HG02763 (cell line): ENCODE results near the gene TCOF1.
A peak's percentile ranks its signal among the peaks of the same experiment; 100 is the strongest.

Experiments
- ATAC-seq: cut with Tn5 transposase; IDR thresholded peaks from one replicate; pipeline ENCODE4 v1.9.1; 2021; ENCODE audit warnings: mild to moderate bottlenecking, moderate library complexity; ENCODE audit not compliant: unreplicated experiment

TCOF1 gene

DNA sequence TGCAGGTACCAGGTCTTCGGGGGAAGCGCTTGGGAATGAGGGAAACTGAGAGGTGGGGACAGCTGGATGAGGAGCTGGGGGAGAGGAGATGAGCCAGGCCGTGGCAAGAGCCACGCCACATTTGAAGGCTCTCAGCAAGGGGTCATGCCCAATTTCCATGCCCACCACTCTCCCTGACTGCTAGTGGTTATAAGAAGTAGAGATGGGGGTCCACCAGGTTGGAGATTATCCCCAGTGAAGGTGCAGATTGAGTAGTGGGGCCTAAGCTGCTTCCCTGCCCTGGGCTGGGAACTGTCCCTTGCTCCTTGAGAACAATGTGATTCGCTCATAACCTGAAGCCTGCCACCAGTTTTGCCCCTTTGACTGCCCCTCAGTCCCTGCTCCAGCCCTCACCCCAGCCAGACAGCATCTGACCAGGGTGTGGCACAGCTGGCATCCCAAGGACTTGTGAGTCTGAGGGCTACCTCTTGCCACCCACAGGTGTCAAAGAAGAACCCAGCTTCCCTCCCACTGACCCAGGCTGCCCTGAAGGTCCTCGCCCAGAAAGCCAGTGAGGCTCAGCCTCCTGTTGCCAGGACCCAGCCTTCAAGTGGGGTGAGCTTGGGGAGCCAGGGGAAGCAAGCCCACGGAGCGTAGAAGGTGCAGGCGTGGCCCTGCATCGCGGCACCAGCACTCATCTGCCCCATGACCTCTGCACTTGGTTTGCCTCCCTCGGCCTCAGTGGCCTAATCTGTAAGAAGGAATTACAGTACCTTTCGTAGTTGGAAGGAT is 33.8 kb downstream of the TCOF1 start:
- no peak for ATAC-seq

DNA sequence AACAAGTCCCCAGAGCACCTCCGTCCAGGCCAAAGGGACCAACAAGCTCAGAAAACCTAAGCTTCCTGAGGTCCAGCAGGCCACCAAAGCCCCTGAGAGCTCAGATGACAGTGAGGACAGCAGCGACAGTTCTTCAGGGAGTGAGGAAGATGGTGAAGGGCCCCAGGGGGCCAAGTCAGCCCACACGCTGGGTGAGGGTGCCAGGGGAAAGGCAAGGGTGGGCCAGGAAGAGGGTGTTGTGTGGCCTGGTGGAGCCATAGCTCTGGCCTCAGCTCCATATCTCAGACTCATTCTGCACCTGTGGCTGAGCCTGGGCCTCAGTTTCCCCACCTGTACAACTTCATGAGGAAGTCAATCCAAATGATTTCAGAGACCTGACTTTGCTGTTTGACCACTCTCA is 34.5 kb downstream of the TCOF1 start:
- ATAC-seq = no peak

DNA sequence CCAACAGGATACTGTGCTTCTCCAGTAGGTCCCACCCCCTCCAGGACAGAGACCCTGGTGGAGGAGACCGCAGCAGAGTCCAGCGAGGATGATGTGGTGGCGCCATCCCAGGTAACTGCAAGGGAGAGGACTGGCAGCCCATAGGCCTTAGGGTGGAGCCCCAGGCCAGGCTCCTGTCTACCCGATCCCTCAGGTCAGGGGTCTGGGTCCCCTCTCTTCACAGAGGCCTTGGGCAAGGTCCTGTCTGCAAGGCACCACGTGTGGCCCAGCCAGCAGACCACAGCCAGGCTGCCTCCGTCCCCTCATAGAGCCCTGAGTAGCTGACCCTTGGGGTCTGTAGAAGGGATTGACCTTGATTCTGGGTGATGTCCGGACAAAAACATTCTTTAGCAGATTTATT is 35.2 kb downstream of the TCOF1 start:
- ATAC-seq = no peak

DNA sequence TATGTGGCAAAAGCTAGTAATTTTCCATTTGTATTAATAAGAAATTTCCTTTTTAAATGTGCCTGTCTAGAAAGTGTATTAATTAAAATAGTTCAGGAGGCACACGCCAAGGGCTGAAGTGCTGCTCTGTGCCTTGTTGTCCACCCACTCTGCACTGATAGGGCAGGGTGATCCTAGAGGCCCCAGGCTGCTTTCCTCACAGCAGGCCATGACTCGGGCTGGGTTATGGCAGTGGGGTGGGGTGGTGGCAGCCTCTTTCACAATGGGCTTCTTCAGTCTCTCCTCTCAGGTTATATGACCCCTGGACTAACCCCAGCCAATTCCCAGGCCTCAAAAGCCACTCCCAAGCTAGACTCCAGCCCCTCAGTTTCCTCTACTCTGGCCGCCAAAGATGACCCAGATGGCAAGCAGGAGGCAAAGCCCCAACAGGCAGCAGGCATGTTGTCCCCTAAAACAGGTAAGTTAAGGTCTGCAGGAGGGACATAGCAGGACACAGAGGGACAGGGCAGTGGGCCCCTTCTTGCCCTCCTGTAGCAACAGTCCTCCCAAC is 35.7 kb downstream of the TCOF1 start:
- no peak for ATAC-seq

DNA sequence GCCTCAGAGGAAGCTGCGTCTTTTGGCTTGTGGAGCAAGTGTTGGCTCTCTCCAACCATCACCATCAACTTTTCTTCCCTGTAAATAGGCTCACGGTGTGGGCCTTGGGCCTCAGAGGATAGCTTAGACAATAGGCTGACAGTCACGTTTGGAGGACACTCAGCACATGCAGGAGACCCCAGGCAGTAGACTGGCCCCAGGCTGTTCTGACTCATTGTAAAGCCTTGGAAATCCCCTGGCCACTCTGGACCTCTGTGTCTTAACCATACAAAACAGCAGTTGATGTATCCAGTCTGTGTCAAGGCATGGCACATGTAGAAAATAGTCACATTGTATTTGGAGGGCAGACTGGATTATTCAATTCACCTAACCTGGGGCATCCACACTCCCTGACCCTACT is 36.6 kb downstream of the TCOF1 start:
- peak; percentile 53 for ATAC-seq

DNA sequence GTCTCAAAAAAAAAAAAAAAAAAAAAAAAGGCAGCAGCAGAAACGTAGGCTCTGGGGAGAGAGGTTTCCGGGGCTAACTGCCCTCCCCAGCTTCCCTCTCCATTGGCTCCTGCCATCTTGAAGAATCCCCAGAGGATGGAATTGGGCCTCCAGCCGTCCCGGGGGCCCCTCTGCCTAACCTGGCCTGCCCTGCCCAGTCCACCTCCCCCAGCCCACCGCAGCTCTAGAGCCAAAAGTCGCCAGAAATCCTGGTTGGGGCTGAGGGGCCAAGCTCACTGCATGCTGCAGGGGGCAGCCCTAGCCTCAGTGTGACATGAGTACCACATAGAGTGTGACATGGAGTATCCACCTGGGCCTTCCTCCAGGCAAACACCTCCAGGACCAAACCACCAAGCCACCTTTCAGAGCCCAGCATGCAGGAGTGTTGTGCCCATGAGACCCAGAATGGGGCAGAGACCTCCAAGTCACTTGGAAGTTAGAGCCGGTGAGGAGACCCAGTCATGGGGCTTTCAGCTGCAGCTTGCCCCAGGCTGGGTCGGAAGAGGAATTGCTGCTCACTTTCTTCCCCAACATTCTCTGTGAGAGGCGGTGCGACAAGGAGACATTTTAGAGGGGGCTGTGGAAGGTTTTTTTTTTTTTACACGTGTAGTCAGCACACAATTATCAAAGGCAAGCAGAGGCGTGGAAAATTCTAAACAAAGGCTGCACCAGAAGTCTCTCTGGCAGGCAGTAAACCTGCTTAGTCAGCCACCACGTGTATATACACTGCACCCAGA is 37.6 kb downstream of the TCOF1 start:
- no peak for ATAC-seq

DNA sequence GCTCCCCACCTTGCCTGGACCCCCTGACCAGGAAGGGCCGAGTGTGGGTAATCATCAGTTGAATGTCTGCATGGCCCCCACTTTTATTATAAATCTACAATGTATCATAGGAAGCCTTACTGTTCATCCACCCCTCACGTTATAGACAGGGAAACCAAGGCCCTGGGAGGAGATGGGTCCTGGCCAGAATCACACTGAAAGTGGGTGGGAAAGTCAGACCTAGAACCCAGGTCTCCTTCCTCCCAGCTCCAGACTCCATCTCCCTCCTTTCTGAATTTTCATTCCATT is 38.1 kb downstream of the TCOF1 start:
- no peak for ATAC-seq

DNA sequence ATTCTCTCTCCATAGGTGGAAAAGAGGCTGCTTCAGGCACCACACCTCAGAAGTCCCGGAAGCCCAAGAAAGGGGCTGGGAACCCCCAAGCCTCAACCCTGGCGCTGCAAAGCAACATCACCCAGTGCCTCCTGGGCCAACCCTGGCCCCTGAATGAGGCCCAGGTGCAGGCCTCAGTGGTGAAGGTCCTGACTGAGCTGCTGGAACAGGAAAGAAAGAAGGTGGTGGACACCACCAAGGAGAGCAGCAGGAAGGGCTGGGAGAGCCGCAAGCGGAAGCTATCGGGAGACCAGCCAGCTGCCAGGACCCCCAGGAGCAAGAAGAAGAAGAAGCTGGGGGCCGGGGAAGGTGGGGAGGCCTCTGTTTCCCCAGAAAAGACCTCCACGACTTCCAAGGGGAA is 38.8 kb downstream of the TCOF1 start:
- no peak for ATAC-seq

DNA sequence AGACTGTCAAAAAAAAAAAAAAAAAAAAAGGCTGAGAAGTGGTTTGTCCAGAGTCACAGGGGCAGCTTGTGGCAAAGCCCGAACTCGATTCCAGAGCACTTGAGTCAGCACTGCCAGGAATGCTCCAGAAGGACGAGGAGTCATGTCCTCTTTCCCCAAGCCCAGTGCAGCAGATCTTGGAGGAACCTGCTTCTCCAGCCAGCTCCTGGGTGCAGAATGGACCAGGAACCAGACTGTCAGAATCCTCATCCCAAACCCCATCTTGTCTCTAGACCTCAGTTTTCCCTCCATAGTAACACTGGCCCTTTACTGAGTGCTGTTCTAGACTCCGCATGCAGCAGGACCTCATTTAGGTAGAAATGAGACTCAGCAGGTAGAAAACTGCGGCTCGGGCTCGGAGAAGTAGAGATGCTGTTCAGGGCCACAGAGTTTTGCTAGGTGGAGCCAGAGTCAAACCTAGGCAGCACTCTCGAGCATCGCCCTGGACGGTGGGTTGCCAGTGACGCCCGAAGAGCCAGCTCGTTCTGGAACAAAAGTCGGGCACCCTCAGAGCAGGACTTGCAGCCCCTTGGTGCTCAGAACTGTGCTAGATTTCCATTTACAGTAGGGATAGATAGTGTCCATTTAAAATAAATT is 39.8 kb downstream of the TCOF1 start:
- ATAC-seq = no peak

DNA sequence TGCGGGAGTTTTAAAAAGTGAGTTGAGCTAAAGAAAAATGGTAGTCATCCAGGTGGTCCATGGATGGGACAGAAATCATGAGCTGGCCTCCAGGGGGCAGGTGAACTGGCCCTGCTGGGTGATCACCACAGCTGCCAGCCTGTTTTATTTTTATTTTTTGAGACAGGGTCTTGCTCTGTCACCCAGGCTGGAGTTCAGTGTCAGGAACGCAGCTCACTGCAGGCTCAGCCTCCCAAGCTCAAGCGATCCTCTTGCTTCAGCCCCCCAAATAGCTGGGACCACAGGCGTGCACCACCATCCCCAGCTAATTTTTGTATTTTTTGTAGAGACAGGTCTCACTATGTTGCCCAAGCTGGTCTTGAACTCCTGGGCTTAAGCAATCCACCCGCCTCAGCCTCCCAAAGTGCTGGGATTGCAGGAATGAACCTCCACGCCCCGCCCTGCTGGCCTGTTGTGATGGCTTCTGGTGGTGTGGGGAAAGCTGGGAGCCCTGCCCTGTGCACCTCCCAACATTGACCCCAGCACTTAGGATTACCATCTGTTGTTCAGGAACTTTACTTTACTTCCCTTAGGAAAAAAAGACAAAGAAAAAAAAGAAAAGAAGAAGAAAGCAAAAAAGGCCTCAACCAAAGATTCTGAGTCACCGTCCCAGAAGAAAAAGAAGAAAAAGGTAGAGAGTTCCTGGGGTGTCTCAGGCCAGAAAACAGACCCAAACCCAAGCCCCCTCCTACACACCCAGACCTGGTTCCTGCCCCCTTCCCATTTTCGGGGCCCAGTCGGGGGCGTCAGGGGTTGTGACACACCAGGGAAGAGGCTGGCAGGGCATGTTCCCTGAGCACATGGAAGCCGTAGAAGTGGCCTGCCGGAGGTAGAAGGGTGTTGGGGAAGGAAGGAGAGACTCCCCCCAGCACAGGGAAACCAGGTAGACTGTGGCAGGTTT is 40.6 kb downstream of the TCOF1 start:
- ATAC-seq = no peak

DNA sequence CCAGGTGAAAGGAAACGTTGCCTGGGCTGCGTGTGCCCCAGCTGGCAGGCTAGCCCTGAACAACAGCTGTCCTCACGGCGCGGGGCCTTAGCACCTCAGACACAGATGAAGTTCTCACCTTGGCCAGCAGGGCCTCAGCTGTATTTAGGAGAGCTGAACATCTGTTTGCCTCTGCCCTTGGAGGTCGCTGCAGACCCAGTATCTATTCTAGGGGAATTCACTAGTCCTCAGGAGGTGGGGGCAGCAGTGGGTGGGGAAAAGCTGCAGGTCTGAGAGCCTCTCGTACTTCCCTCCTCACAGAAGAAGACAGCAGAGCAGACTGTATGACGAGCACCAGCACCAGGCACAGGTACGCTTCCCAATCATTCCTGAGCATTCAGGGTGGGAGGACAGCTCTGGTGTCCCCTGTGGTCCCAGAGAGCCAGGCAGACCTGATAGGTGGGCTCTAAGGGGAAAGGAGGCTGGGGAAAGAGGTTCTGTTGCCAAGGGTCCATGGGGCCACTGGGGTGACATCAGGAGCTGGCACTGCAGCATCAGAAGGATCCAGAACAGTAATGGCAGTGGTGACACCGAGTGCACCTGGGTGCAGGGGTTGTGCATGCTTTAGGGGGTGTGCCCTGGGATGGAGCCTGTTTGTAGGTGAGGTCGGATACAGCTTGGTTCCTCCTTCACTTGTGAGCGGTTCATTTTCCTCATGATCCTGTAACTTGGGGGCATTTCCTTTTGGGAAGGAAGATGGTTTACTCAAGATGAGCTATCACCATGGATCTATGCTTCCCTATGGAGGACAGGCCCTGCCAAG is 41.4 kb downstream of the TCOF1 start:
- peak; percentile 51 for ATAC-seq

DNA sequence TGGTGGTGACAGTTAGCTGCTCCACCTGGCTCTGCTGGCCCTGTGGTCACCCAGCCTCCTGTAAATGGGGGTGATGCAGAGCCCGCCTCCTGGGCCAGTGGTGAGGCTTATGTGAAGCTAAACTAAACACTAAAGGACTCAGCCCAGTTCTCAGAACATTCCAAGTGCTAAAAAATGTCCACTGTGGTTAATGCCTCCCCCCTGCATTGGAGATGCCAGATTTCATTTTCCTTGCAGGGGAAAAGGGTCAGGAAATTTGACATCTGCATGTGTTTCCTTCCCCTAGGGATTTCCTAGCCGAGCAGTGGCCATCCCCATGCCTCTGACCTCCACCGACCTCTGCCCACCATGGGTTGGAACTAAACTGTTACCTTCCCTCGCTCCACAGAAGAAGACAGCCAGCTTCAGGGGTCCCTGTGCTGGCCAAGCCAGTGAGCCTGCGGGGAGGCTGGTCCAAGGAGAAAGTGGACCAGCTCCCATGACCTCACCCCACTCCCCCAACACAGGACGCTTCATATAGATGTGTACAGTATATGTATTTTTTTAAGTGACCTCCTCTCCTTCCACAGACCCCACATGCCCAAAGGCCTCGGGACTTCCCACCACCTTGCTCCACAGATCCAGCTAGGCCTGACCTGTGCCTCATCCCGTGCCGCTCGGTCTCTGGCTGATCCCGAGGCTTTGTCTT is 42.2 kb downstream of the TCOF1 start:
- no peak for ATAC-seq

DNA sequence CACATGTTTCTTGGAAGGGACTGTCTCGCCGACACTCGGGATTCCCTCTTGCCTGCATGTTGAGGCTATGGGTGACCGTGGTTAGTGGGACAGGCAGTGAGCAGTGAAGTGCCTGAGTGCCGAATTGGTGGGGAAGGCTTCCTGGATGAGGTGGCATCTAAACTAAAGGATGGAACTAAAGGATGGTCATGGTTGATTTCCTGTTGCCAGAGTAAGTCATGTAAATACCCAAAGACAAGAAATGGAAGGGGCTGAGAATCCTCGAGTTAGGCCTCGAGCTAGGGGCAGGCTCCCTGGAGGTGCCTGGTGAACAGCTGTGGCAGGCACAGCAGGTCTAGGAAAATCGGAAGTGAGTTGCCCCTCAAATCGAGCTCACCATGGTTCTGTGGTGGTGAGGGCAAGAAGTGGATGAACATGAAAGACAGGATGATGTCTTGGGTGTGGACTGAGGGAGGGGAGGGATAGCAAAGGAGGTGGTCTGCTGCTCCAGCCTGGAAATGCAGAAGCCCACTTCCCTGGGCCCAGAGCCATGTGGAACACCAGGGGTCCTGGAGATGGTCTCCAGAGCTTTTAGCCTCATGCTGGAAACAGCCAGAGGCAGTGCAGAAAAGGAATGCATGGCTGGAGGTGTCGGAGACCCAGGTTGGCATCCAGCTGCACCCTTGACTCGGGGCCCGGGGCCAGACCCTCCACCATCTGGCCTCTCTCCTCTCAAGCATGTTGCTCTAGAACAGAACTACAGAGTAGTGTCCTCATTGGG is 43.0 kb downstream of the TCOF1 start:
- no peak for ATAC-seq

DNA sequence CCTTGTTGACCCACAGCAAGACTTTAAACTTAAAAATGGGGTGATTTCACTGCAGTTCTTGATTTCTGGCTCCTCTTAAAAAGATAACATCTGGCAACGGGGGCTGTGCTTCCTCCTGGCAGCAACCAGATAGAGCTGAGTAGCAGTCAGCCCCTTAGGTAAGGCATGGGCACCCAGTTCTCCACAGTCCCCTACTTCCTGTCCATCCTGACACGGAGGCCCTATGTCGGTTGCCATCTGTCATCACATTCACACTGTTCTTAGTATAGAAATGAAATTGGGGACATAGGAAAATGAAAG is 43.5 kb downstream of the TCOF1 start:
- no peak for ATAC-seq

DNA sequence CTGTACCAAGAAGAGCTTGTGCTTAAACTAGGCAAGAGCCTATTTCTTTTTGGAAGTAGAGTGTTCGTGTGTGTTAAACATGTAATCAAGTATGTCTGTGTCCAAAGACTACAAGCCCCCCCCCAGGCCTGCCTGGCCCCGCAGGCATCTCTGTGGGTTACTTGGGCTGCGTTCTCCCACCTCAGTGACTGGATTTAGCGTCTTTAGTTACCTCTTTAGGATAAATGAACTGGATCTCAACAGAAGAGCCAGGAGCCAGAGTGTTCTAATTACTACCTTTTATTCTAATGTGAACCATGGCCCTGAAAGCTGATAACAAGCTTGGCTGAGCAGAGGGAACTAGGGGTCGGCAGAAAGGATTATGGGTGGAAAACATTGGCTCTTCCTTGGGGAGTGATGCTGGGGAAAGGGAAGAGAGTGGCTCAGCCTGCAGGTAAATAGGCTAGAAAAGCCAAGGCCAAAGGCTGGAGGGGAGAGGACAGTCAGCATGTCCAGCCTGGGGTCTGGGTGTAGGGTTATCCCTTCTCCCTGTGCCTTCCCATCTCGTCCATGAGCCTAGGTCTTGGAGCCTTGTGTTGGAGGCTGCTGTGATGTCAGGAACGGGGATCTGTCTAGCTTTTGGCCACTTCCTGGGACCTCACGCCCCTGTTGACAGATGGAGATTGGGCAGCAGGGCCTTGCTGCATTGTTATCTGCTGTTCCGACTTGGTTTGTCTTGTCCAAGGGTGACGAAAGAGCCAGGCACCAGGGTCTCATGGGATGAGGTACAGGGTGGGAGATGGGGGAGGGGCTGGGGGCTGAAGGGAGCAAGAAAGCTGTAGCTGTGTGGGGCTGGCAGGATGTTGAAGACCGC is 44.1 kb downstream of the TCOF1 start:
- ATAC-seq = no peak

DNA sequence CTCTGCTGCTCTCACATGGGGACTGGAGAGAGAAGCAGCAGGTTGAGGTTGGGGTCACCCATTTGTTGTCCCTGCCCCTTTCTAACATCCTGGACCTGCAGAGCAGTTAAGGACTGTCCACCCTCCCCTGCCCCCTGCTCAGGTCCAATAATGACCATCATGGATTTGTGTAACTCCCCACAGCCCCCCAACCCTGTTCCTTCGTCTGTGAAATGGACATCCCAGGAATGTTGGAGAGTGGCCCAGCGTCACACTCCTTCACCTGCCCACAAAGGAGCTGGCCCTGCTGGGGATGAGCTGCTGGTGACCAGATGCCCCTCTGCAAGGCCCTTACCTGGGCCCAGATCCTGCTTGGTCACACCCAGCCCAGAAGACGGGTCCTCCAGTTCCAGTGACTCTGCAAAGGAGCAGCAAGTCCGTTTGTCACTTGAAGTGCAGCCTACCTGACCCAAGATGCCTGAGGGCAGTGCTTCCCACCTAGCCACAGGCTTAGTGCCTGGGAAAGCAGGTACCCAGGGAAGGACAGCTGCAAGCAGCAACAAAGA is 44.8 kb downstream of the TCOF1 start:
- no peak for ATAC-seq

DNA sequence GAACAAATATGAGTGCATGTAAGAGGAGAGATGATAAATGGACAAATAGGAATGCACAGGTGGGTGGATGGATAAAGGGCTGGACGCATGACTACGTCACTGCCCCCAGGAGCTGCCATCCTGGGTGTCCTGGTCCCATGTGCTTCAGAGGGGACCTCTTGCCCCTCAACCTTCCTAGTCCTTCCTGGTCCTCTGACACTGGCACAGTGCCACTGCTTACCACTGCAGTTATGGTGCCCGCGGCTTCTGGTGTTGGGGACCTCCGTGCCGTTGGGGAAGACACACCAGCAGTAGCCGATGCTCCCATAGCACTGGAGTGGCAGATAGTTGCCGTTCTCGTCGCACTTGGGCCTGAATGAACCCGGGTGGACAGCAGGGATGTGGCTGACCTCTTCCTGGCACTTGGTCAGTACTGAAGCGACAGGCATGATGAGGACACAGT is 45.4 kb downstream of the TCOF1 start:
- ATAC-seq = no peak

DNA sequence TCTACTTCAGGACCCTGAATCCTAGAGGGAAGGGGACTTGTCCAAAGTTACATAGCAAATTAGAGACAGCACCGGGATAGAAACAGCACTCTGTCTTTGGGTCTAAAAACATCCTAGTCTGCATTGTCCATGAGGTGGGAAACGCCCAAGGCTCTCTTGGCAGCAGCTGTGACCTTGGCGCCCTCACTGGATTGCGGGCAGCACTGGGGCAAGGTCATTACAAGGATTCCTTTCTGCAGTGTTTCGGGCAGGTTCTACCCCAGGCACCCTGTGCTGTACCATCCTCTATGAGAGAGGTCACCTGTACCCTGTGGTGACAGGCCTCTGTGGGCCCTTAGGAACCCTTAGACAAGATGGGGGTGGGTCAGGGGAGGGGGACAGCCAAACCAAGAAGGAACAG is 46.6 kb downstream of the TCOF1 start:
- no peak for ATAC-seq
